Type B pancreatic cell (in vitro differentiated cells): ENCODE data around the gene ACTR8. TPM values are rescaled to one million over a fixed set of nuclear protein-coding genes. Genes with fewer than 3 reads are reported as not detected.

ENCODE experiments used
- DNase-seq: peaks from one replicate; pipeline ENCODE4 v3.0.0; 2021; ENCODE audit warnings: mixed read lengths; ENCODE audit not compliant: unreplicated experiment; ENCODE audit errors: extremely low spot score
- H3K27ac Mint-ChIP-seq: 2 replicates; pipeline ENCODE4 v1.8.0; 2021; ENCODE audit warnings: mild to moderate bottlenecking, mixed read lengths
- H3K27me3 Mint-ChIP-seq: 2 replicates; pipeline ENCODE4 v1.8.0; 2021; ENCODE audit warnings: mixed read lengths
- H3K36me3 Mint-ChIP-seq: 2 replicates; pipeline ENCODE4 v1.8.0; 2021; ENCODE audit warnings: mixed read lengths
- H3K4me1 Mint-ChIP-seq: one replicate; pipeline ENCODE4 v1.8.0; 2021; ENCODE audit warnings: mixed read lengths; ENCODE audit not compliant: unreplicated experiment
- H3K4me3 Mint-ChIP-seq: 2 replicates; pipeline ENCODE4 v1.8.0; 2021; ENCODE audit warnings: mild to moderate bottlenecking, mixed read lengths
- H3K9me3 Mint-ChIP-seq: 2 replicates; pipeline ENCODE4 v1.8.0; 2021; ENCODE audit warnings: mixed read lengths
- total RNA-seq: library from RNA; stranded (reverse); gene quantifications from 2 replicates; pipeline ENCODE4 v1.2.1, GENCODE V29; 2021; ENCODE audit warnings: low replicate concordance
- TF ChIP-seq, protein P1 (sequence below): fragments of 200-600 bp; sonication (generic); conservative IDR thresholded peaks from 2 replicates; pipeline ENCODE4 v1.5.0; 2021; ENCODE audit warnings: antibody characterized with exemption, mild to moderate bottlenecking

The ACTR8 gene
- total RNA-seq, 1 donor from 2014 or later, result 46.7 TPM

- Mint-ChIP-seq H3K27ac (no peak overlapping the region), H3K27me3 (no peaks in the 10 kb centered on the region), H3K4me3 (no peak overlapping the region), H3K4me1 (peaks cover 3% of the 10 kb centered on the region), H3K36me3 (peaks cover 4% of the 10 kb centered on the region), H3K9me3 (no peaks in the 10 kb centered on the region)
- DNase-seq, result no peak
- TF ChIP-seq, protein P1, sequence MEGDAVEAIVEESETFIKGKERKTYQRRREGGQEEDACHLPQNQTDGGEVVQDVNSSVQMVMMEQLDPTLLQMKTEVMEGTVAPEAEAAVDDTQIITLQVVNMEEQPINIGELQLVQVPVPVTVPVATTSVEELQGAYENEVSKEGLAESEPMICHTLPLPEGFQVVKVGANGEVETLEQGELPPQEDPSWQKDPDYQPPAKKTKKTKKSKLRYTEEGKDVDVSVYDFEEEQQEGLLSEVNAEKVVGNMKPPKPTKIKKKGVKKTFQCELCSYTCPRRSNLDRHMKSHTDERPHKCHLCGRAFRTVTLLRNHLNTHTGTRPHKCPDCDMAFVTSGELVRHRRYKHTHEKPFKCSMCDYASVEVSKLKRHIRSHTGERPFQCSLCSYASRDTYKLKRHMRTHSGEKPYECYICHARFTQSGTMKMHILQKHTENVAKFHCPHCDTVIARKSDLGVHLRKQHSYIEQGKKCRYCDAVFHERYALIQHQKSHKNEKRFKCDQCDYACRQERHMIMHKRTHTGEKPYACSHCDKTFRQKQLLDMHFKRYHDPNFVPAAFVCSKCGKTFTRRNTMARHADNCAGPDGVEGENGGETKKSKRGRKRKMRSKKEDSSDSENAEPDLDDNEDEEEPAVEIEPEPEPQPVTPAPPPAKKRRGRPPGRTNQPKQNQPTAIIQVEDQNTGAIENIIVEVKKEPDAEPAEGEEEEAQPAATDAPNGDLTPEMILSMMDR, result no peak
Observed at GRCh38 chr3:53830944-53831343, 51.0 kb downstream of the ACTR8 start.

DNA sequence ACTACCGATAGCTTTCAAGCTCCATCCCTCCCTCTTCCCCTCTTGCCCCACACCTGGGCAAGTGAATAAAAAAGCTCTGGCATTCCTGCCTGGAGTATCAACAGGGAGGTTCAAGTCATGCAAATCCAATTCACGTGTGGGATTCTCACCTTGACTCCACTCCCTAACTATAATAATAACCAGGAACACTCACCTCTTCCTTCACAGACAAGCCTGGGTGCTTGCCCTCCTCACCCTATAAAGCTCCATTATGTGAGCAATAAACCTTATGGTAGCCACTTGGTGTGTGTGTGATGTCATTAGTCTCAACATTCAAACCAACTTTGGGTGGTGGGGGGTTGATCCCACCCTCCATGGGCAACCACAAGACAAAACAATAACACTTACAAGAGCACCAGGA is 52.3 kb downstream of the ACTR8 start:
- no peaks in the 10 kb centered on the region for H3K9me3 Mint-ChIP-seq
- peaks cover 4% of the 10 kb centered on the region for H3K36me3 Mint-ChIP-seq

GRCh38 chr3:53828581-53828980 is 53.4 kb downstream of the ACTR8 start:
- TF ChIP-seq, protein P1, result no peak
- Mint-ChIP-seq H3K9me3 (no peaks in the 10 kb centered on the region), H3K36me3 (peaks cover 4% of the 10 kb centered on the region), H3K27me3 (no peaks in the 10 kb centered on the region), H3K4me3 (no peak overlapping the region), H3K4me1 (peaks cover 10% of the 10 kb centered on the region), H3K27ac (no peak overlapping the region)
- no peak for DNase-seq

More for the DNA sequence above, 52.3 kb downstream of the ACTR8 start:
- DNase-seq, result no peak
- Mint-ChIP-seq H3K4me3 (no peak overlapping the region), H3K27ac (no peak overlapping the region), H3K4me1 (peaks cover 3% of the 10 kb centered on the region), H3K27me3 (no peaks in the 10 kb centered on the region)
- TF ChIP-seq, protein P1, result no peak

GRCh38 chr3:53826048-53826447 is 55.9 kb downstream of the ACTR8 start:
- Mint-ChIP-seq H3K4me1 (peaks cover 7% of the 10 kb centered on the region), H3K4me3 (no peak overlapping the region), H3K9me3 (no peaks in the 10 kb centered on the region), H3K36me3 (no peaks in the 10 kb centered on the region), H3K27ac (no peak overlapping the region), H3K27me3 (no peaks in the 10 kb centered on the region)
- TF ChIP-seq, protein P1, result no peak
- DNase-seq, result no peak

DNA sequence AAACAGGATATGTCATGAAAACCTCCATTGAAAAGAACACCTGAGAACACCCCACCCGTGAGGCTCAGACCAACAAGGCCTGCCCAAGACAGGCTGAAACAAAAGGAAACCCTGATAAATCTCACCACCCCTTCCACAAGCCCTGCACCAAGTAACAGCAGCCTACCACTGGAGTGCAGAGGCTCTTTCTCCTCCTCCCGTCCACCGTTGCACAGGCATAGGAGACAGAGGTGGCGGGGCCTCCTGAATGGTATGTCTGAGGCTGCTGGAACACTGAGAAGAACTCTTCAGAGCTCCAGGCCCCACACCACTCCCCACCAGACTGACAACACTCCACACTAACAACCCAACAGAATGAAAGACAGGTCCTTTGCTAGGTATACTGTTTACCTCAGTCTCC is 57.2 kb downstream of the ACTR8 start:
- DNase-seq, result no peak
- Mint-ChIP-seq H3K27ac (no peak overlapping the region), H3K4me3 (no peak overlapping the region), H3K9me3 (no peaks in the 10 kb centered on the region), H3K36me3 (no peaks in the 10 kb centered on the region), H3K27me3 (no peaks in the 10 kb centered on the region), H3K4me1 (peaks cover 7% of the 10 kb centered on the region)
- TF ChIP-seq, protein P1, result no peak
